Left lung (tissue), 10 donors: Measurements from ENCODE around the gene TMEM61. TPM values are rescaled to one million over a fixed set of nuclear protein-coding genes. Genes with fewer than 3 reads are reported as not detected.

Source experiments
- ATAC-seq: fragments of 200-7000 bp; cut with Tn5 transposase; one replicate; pipeline ENCODE4 v1.9.1; 2020; ENCODE audit warnings: moderate library complexity
- DNase-seq, 4 donors: peaks; one replicate each; pipeline ENCODE4 v3.0.0-alpha.2; 2013 to 2020
- H3K27ac ChIP-seq, 2 donors: fragments of 200-600 bp; sonication (generic) in 1 of 2; one replicate each; pipeline versions ENCODE4 v1.5.0 to v1.8.0; 2020 to 2021
- H3K27me3 ChIP-seq, 2 donors: fragments of 200-600 bp; sonication (generic) in 1 of 2; one replicate each; pipeline versions ENCODE4 v1.5.0 to v1.8.0; 2020 to 2021
- H3K36me3 ChIP-seq, 2 donors: fragments of 200-600 bp; sonication (generic) in 1 of 2; one replicate each; pipeline versions ENCODE4 v1.5.0 to v1.8.0; 2020 to 2021
- H3K4me1 ChIP-seq, 2 donors: fragments of 200-600 bp; one replicate each; pipeline ENCODE4 v1.8.0; 2021
- H3K4me3 ChIP-seq, 2 donors: fragments of 200-600 bp; sonication (generic) in 1 of 2; one replicate each; pipeline versions ENCODE4 v1.5.0 to v1.8.0; 2020 to 2021; ENCODE audit warnings: mild to moderate bottlenecking in 1 of 2
- H3K9me3 ChIP-seq, 2 donors: fragments of 200-600 bp; sonication (generic) in 1 of 2; one replicate each; pipeline versions ENCODE4 v1.5.0 to v1.8.0; 2020 to 2021
- intact Hi-C, 2 donors: fragments of 100-400 bp; cut with DNase I; formaldehyde crosslinking; loops; one replicate each; pipeline versions ENCODE4 v1.11.2 to v1.14.2; 2022
- polyA plus RNA-seq, 6 donors: library from polyadenylated mRNA; unstranded; fragments of 120-200 nt; gene quantifications; one replicate each; pipeline ENCODE4 v1.2.1, GENCODE V29; 2013; ENCODE audit not compliant: insufficient read length in 6 of 6
- total RNA-seq, 2 donors: library from RNA; stranded (reverse); fragmentation: NEBNext Ultra II Directional; extraction: Animal tissue kit (Norgen Biotek cat#: 25700); gene quantifications; one replicate each; pipeline ENCODE4 v1.2.1, GENCODE V29; 2021
- TF ChIP-seq, protein P1 (sequence below), 2 donors: fragments of 200-600 bp; sonication (generic) in 1 of 2; IDR thresholded peaks; one replicate each; pipeline versions ENCODE4 v1.5.0 to v1.8.0; 2021; ENCODE audit warnings: antibody characterized with exemption in 2 of 2
- donor health status: DM: no; HTN: yes; CAD: no.
- donor health status: DM: no; HTN: no; CAD: no.

Gene TMEM61
- total and polyA plus RNA-seq, 8 donors: 0.20 to 1.6 (median 0.28) TPM

DNA sequence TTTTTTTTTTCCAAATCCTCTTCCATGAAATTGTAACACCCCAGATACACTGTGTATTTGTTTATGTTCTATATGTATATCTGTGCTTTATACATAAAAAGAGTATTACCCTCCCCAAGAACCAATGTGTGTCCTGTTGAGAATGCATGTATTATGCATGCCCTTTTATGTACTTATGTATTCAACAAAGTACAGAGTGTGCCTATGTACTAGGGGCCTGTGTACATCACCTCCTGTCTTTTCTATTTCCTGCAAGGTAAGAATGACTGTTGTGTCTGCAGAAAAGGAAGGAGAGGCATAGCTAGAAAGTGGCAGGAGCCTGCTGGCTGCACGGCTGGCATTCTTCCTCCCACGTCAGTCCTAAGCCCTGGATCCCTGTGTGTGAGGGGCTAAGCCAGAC, 7.0 kb downstream of the TMEM61 start:
- intact Hi-C loops: no loop called here
- Histone ChIP-seq H3K36me3 (no peaks in the 10 kb centered on the region), H3K27ac (no peak overlapping the region), H3K27me3 (peaks cover 0 to 21% of the 10 kb centered on the region in 2 donors), H3K9me3 (no peaks in the 10 kb centered on the region), H3K4me3 (no peak overlapping the region), H3K4me1 (no peaks in the 10 kb centered on the region)
- DNase-seq (no peak), ATAC-seq (no peak)
- TF ChIP-seq, protein P1, sequence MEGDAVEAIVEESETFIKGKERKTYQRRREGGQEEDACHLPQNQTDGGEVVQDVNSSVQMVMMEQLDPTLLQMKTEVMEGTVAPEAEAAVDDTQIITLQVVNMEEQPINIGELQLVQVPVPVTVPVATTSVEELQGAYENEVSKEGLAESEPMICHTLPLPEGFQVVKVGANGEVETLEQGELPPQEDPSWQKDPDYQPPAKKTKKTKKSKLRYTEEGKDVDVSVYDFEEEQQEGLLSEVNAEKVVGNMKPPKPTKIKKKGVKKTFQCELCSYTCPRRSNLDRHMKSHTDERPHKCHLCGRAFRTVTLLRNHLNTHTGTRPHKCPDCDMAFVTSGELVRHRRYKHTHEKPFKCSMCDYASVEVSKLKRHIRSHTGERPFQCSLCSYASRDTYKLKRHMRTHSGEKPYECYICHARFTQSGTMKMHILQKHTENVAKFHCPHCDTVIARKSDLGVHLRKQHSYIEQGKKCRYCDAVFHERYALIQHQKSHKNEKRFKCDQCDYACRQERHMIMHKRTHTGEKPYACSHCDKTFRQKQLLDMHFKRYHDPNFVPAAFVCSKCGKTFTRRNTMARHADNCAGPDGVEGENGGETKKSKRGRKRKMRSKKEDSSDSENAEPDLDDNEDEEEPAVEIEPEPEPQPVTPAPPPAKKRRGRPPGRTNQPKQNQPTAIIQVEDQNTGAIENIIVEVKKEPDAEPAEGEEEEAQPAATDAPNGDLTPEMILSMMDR (IDR thresholded peaks at IDR 0.05): no peak

DNA sequence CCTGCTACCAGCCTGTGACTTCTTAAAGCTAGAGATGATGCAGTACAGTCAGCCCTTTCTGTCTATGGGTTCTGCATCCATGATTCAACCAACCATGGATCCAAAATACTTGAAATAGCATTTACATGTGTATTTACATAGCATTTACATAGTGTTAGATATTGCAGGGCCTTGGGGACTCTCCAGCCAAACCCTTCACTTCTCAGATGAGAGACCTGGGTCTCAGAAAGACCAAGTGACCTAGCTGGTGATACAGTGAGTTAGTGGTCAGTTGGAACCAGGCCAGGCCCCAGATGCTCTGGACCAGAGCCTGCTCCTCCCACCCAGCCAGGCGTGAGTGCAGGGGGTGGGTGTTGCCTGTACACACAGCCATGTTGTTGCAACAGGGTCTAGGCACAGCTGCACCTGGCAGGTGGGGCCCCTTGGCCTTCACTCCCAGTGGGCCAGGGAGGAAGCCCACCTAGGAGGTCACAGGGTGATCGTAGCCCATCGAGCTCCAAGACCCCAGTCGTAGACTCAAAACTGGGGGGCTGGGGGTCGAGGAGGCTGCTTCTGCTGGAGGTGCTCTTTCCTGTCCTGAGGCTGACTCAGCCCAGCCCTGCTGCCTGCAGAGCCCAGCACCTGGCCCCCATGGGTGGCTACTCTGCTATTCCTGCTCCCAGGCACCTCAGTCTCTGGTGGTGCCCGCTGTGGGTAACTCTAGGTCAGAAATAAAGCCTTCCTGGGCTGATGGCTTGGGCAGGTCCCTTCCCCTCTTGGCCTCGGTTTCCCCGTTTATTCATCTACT, 7.7 kb downstream of the TMEM61 start:
- H3K36me3 ChIP-seq: no peaks in the 10 kb centered on the region
- H3K27ac ChIP-seq: no peak overlapping the region
- no peaks in the 10 kb centered on the region for H3K4me1 ChIP-seq
- ATAC-seq: no peak
- DNase-seq: no peak
- TF ChIP-seq, protein P1 (IDR thresholded peaks at IDR 0.05): no peak
- no peaks in the 10 kb centered on the region for H3K9me3 ChIP-seq
- intact Hi-C loops: no loop called here
- no peak overlapping the region for H3K4me3 ChIP-seq
- peaks cover 0 to 15% of the 10 kb centered on the region in 2 donors for H3K27me3 ChIP-seq

DNA sequence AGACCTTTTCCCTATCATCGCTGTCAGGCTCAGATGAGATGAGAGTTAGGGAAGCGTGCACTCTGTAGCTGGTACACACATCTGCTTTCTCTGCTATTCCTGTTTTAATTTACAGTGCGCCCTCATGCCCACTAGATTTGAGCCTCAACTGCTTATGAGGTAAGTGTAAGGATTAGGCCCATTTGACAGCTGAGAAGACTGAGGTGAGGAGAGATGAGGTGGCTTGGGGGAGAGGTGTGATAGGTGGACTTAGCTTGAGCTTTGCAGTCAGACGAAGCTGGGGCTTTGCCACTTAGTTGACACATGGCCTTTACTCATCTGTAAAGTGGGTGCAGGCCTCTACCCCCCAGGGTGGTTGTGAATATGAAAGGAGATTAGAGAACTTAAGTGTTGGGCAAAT, 8.5 kb downstream of the TMEM61 start:
- intact Hi-C loops: no loop called here
- Histone ChIP-seq H3K27ac (no peak overlapping the region), H3K27me3 (peaks cover 0 to 7% of the 10 kb centered on the region in 2 donors), H3K4me1 (no peaks in the 10 kb centered on the region), H3K36me3 (no peaks in the 10 kb centered on the region), H3K9me3 (no peaks in the 10 kb centered on the region), H3K4me3 (no peak overlapping the region)
- TF ChIP-seq, protein P1 (IDR thresholded peaks at IDR 0.05): no peak
- ATAC-seq (no peak), DNase-seq (no peak)

DNA sequence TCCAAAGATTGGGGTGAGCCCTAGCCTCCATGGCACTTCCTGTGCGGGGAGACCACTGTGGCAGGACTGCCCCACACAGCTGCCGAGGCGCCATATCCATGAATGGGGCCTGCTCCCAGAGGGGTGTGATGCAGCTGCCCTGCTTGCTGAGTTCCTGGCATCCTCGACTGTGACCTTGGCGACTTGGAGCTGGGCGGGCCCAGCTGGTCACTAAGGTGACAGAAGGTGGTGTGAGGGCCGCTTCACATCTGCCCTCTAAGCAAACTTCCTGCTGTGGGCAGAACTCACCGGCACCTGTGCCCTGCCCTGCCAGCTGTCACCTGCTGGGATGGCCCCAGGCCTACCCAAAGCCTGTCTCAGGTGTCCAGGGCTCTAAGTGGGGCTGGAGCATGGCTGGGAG, 9.0 kb downstream of the TMEM61 start:
- TF ChIP-seq, protein P1 (IDR thresholded peaks at IDR 0.05): no peak
- Histone ChIP-seq H3K36me3 (no peaks in the 10 kb centered on the region), H3K27ac (no peak overlapping the region), H3K27me3 (peaks cover 0 to 2% of the 10 kb centered on the region in 2 donors), H3K4me3 (no peak overlapping the region), H3K4me1 (no peaks in the 10 kb centered on the region), H3K9me3 (no peaks in the 10 kb centered on the region)
- intact Hi-C loops: no loop called here
- no peak for DNase-seq
- ATAC-seq: no peak

DNA sequence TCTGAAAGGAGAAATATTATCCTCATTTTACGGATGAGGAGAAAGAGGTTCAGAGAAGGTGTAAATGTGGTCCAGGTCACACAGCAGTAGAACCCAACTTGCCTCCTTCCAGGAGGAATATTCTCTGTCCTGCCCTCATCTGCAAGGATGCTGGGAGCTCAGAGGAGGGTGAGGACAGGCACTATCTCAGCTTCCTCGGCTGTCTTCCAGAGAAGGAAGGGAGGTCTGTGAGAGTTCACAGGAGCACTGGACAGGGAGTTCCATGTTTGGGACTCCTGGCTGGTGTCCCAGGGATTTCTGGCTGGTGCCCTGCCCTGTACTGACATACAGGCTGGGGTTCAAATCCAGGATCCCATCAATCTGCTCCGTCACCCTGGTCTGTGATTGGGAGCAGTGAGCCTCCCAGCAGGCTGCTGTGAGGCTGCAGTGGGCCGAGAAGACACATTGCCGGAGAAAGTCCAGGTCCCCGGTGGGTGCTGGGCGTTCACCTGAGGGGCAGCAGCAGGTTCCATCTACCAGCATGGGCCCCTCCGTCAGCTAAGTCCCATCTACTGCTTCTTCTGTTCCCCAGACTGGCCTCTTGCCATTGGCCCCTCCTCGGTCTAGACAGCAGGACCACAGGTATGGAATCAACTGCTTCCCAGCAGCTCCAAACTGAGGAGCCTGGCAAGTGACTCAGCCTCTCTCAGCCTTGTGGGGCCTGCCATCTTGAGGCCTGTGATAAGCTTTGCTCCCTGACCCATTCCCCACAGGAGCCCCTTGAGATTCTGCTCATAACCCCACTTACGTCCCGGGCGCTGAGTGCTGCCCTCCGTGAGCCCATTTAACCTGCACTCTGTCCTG, 9.8 kb downstream of the TMEM61 start:
- no peak overlapping the region for H3K4me3 ChIP-seq
- H3K36me3 ChIP-seq: no peaks in the 10 kb centered on the region
- H3K4me1 ChIP-seq: no peaks in the 10 kb centered on the region
- TF ChIP-seq, protein P1 (IDR thresholded peaks at IDR 0.05): no peak
- H3K27me3 ChIP-seq: peaks cover 0 to 6% of the 10 kb centered on the region in 2 donors
- ATAC-seq (no peak), DNase-seq (no peak)
- intact Hi-C loops: loop anchor here in 1 of 2 donors (10.0 kb wide), 1 partner anchor 45 kb away; no protein-coding TSS in a partner anchor
- no peak overlapping the region for H3K27ac ChIP-seq
- H3K9me3 ChIP-seq: no peaks in the 10 kb centered on the region
